SK-N-SH (cell line): Measurements from ENCODE around the gene CCR5. TPM values are rescaled to one million over a fixed set of nuclear protein-coding genes. Genes with fewer than 3 reads are reported as not detected.

Experiments
- CTCF ChIA-PET: fragments of 300-600, 350-600 bp; formaldehyde crosslinking; extraction: SDS; loops from one replicate; lab custom pipeline; 2021; lab: Yijun Ruan, JAX
- POLR2A ChIA-PET: fragments of 350-600 bp; sonication (Branson Sonifier 250); formaldehyde crosslinking; extraction: SDS; loops from one replicate; lab custom pipeline; 2020; ENCODE audit warnings: antibody characterized with exemption, inconsistent platforms; lab: Yijun Ruan, JAX
- DNase-seq: peaks from one replicate; pipeline ENCODE4 v3.0.0; 2012
- H2AFZ ChIP-seq: fragments of 200-600 bp; sonication (generic); 2 replicates; pipeline ENCODE4 v1.8.1; 2016; ENCODE audit warnings: antibody characterized with exemption, mild to moderate bottlenecking, low read depth
- H3F3A ChIP-seq: fragments of 200-600 bp; sonication (generic); replicated peaks from 2 replicates; pipeline ENCODE3; 2016; ENCODE audit warnings: antibody characterized with exemption, mild to moderate bottlenecking; ENCODE audit not compliant: insufficient read depth
- H3K27ac ChIP-seq, 2 experiments: fragments of 200-500 bp in 1 of 2; fragments of 200-600 bp in 1 of 2; sonication (Bioruptor generic) in 1 of 2; sonication (generic), shearing (Covaris generic) in 1 of 2; 2 replicates each; pipeline versions ENCODE4 v1.5.1 to v1.6.1; 2014 to 2016; ENCODE audit warnings: low read depth in 2 of 2, inconsistent platforms in 1 of 2, low read length in 1 of 2, mild to moderate bottlenecking in 1 of 2, mixed read lengths in 1 of 2
- H3K27me3 ChIP-seq: fragments of 200-600 bp; sonication (generic), shearing (Covaris generic); 2 replicates; pipeline ENCODE4 v1.6.1; 2016; ENCODE audit warnings: mixed run types; ENCODE audit not compliant: insufficient read depth
- H3K36me3 ChIP-seq, 2 experiments: fragments of 200-500 bp in 1 of 2; fragments of 200-600 bp in 1 of 2; sonication (Bioruptor generic) in 1 of 2; sonication (generic) in 1 of 2; replicated peaks in 1 of 2; 2 replicates each; pipeline versions ENCODE3 to v1.5.1; 2014 to 2016; ENCODE audit warnings: low read length in 1 of 2, mild to moderate bottlenecking in 1 of 2; ENCODE audit not compliant: insufficient read depth in 2 of 2, control insufficient read depth in 1 of 2
- H3K4me1 ChIP-seq, 2 experiments: fragments of 200-500 bp in 1 of 2; fragments of 200-600 bp in 1 of 2; sonication (Bioruptor generic) in 1 of 2; sonication (generic), shearing (Covaris generic) in 1 of 2; 2 replicates each; pipeline versions ENCODE4 v1.5.1 to v1.6.1; 2014 to 2016; ENCODE audit warnings: low read depth in 1 of 2, low read length in 1 of 2, mixed run types in 1 of 2; ENCODE audit not compliant: insufficient read depth in 2 of 2, control insufficient read depth in 1 of 2
- H3K4me2 ChIP-seq: fragments of 200-600 bp; sonication (generic), shearing (Covaris generic); 2 replicates; pipeline ENCODE4 v1.6.1; 2017; ENCODE audit warnings: mixed run types
- H3K4me3 ChIP-seq, 2 experiments: fragments of 200-500 bp in 1 of 2; fragments of 200-600 bp in 1 of 2; sonication (Bioruptor generic) in 1 of 2; sonication (generic), shearing (Covaris generic) in 1 of 2; 2 replicates each; pipeline versions ENCODE4 v1.5.1 to v1.8.1; 2014 to 2016; ENCODE audit warnings: low read depth in 2 of 2, inconsistent platforms in 1 of 2, low read length in 1 of 2, mild to moderate bottlenecking in 1 of 2, mixed read lengths in 1 of 2, moderate library complexity in 1 of 2
- H3K79me2 ChIP-seq: fragments of 200-600 bp; sonication (generic); 2 replicates; pipeline ENCODE4 v1.8.1; 2017; ENCODE audit warnings: mild to moderate bottlenecking; ENCODE audit not compliant: insufficient read depth
- H3K9ac ChIP-seq: fragments of 200-600 bp; sonication (generic); 2 replicates; pipeline ENCODE4 v1.6.1; 2017; ENCODE audit warnings: mixed run types
- H3K9me2 ChIP-seq: fragments of 200-600 bp; sonication (generic); 2 replicates; pipeline ENCODE4 v1.6.1; 2017; ENCODE audit warnings: mixed run types
- H3K9me3 ChIP-seq: fragments of 200-600 bp; sonication (generic); 2 replicates; pipeline ENCODE4 v1.6.1; 2017; ENCODE audit warnings: mixed run types, mild to moderate bottlenecking, moderate library complexity
- H4K20me1 ChIP-seq: fragments of 200-600 bp; sonication (generic); 2 replicates; pipeline ENCODE4 v1.6.1; 2017; ENCODE audit warnings: mild to moderate bottlenecking, mixed run types; ENCODE audit not compliant: insufficient read depth
- CHD2 ChIP-seq: fragments of 150-350 bp; IDR thresholded peaks from 2 replicates; pipeline ENCODE4 v1.6.1; 2018; ENCODE audit warnings: low read length; ENCODE audit not compliant: partially characterized antibody
- EP300 ChIP-seq, 2 experiments: IDR thresholded peaks; 2 replicates each; pipeline versions ENCODE4 v1.4.0 to v1.6.1; 2012; ENCODE audit warnings: borderline replicate concordance in 1 of 2, low read depth in 1 of 2, low read length in 1 of 2
- EZH2phosphoT487 ChIP-seq: fragments of 200-600 bp; sonication (generic); IDR thresholded peaks from 2 replicates; pipeline ENCODE4 v1.6.1; 2017; ENCODE audit warnings: low read depth, mixed run types, mild to moderate bottlenecking, antibody characterized with exemption, moderate library complexity, borderline replicate concordance
- FOSL2 ChIP-seq: IDR thresholded peaks from 2 replicates; pipeline ENCODE4 v1.4.0; 2012; ENCODE audit warnings: low read depth, mild to moderate bottlenecking, moderate library complexity, borderline replicate concordance
- FOXJ3 ChIP-seq: sonication (generic); formaldehyde crosslinking; IDR thresholded peaks from 2 replicates; pipeline ENCODE4 v1.5.1; 2020; ENCODE audit warnings: mild to moderate bottlenecking, missing genetic modification reagents
- FOXM1 ChIP-seq: IDR thresholded peaks from 2 replicates; pipeline ENCODE4 v1.4.0; 2012; ENCODE audit warnings: low read depth, mild to moderate bottlenecking
- GABPA ChIP-seq: IDR thresholded peaks from 2 replicates; pipeline ENCODE4 v1.4.0; 2012; ENCODE audit warnings: low read depth, mild to moderate bottlenecking
- JUND ChIP-seq: IDR thresholded peaks from 2 replicates; pipeline ENCODE4 v1.4.0; 2012
- MEF2A ChIP-seq: IDR thresholded peaks from 2 replicates; pipeline ENCODE4 v1.4.0; 2012; ENCODE audit warnings: low read depth, borderline replicate concordance
- MXI1 ChIP-seq: IDR thresholded peaks from 2 replicates; pipeline ENCODE4 v1.6.1; 2012; ENCODE audit warnings: mild to moderate bottlenecking, low read depth, low read length, improper control_type of control experiment
- NFIC ChIP-seq: IDR thresholded peaks from 2 replicates; pipeline ENCODE4 v1.4.0; 2012; ENCODE audit warnings: borderline replicate concordance
- POLR2AphosphoS5 ChIP-seq: IDR thresholded peaks from 2 replicates; pipeline ENCODE4 v1.6.1; 2012; ENCODE audit warnings: low read depth, low read length
- RCOR1 ChIP-seq: fragments of 150-350 bp; IDR thresholded peaks from 2 replicates; pipeline ENCODE4 v1.6.1; 2017; ENCODE audit warnings: antibody characterized with exemption, low read length
- TAF1 ChIP-seq: IDR thresholded peaks from 2 replicates; pipeline ENCODE4 v1.6.1; 2012; ENCODE audit warnings: low read depth, mild to moderate bottlenecking, low read length, moderate library complexity, borderline replicate concordance
- WGBS: methylation state at CpG from one replicate; pipeline ENCODE4 v1.1.6; 2017; ENCODE audit warnings: low lambda C conversion rate; 5-methylcytosine and 5-hydroxymethylcytosine counted together
- polyA plus RNA-seq, 3 experiments: library from polyadenylated mRNA; depleted of rRNA; stranded (reverse); fragments of >200 nt; gene quantifications; 2 replicates each; pipeline ENCODE4 v1.2.3, GENCODE V29; 2012
- TF ChIP-seq, protein P1 (sequence below): IDR thresholded peaks from 2 replicates; pipeline ENCODE4; 2012
- TF ChIP-seq, protein P2 (sequence below): fragments of 150-350 bp; IDR thresholded peaks from 2 replicates; pipeline ENCODE4 v1.6.1; 2017; ENCODE audit warnings: antibody characterized with exemption, low read length, low read depth, borderline replicate concordance
- TF ChIP-seq, protein P3 (sequence below): fragments of 200-600 bp; sonication (generic); IDR thresholded peaks from 2 replicates; pipeline ENCODE4 v1.6.1; 2017; ENCODE audit warnings: antibody characterized with exemption, mild to moderate bottlenecking, moderate library complexity
- TF ChIP-seq, protein P4 (sequence below): fragments of 150-350 bp; IDR thresholded peaks from 2 replicates; pipeline ENCODE4 v1.6.1; 2016; ENCODE audit warnings: mild to moderate bottlenecking, low read depth, low read length

The CCR5 gene
- polyA plus RNA-seq, 1 of the 3 experiments (the other 2 are of a cell fraction): not detected

DNA sequence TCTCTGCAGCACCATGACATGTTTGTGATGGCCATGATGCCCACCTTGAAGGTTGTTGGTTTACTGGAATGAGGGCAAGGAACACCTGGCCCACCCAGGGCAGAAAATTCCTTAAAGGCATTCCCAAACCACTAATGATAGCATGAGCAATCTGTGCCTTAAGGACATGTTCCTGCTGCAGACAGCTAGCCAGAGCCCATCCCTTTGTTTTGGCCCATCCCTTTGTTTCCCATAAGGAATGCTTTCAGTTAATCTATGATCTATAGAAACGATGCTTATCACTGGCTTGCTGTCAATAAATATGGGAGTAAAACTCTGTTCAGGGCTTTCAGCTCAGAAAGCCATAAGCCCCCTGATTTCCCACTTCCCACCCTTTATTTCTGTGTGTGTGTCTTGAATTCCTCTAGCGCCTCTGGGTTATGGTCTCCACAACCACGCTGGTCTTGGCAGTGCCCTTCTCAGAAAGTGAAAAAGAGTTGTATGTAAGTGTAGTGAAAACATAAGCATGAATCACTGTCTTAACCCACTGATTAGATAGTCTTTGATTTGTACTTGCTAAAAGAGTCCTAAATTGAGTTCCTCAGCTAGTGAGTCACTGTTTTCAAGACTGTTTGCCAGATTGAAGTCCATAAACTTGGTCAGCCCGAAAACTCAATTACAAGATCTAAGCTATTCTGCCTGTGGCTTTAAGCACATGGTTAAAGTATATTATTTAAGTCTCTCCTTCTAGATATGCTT lies 35.8 kb upstream of the CCR5 start:
- no peaks in the 10 kb centered on the region for H3K79me2 ChIP-seq
- no peaks in the 10 kb centered on the region; the same call in 1 of the 2 replicates for H3K27me3 ChIP-seq
- H2AFZ ChIP-seq: no peak overlapping the region
- no peak for DNase-seq
- H3K9me3 ChIP-seq: no peaks in the 10 kb centered on the region
- no peak overlapping the region for H3K4me3 ChIP-seq
- CTCF ChIA-PET: no interaction called here
- H3K36me3 ChIP-seq: no peaks in the 10 kb centered on the region
- H4K20me1 ChIP-seq: no peaks in the 10 kb centered on the region
- no peaks in the 10 kb centered on the region for H3F3A ChIP-seq
- POLR2A ChIA-PET: no interaction called here
- 9% methylated on average over 4 of the region's 4 CpGs for WGBS
- H3K4me2 ChIP-seq: no peak overlapping the region
- no peaks in the 10 kb centered on the region for H3K4me1 ChIP-seq
- TF ChIP-seq MXI1 (no peak), CHD2 (no peak), POLR2AphosphoS5 (no peak), RCOR1 (no peak), GABPA (no peak), FOXM1 (no peak), MEF2A (no peak), EP300 (IDR thresholded peaks at IDR 0.05; ENCODE audit: borderline replicate concordance in 1 of 2, low read depth in 1 of 2, low read length in 1 of 2) (no peak), FOXJ3 (CRISPR knock-in tag) (no peak)
- TF ChIP-seq, protein P1, sequence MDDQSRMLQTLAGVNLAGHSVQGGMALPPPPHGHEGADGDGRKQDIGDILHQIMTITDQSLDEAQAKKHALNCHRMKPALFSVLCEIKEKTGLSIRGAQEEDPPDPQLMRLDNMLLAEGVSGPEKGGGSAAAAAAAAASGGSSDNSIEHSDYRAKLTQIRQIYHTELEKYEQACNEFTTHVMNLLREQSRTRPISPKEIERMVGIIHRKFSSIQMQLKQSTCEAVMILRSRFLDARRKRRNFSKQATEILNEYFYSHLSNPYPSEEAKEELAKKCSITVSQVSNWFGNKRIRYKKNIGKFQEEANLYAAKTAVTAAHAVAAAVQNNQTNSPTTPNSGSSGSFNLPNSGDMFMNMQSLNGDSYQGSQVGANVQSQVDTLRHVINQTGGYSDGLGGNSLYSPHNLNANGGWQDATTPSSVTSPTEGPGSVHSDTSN: no peak
- TF ChIP-seq, protein P2, sequence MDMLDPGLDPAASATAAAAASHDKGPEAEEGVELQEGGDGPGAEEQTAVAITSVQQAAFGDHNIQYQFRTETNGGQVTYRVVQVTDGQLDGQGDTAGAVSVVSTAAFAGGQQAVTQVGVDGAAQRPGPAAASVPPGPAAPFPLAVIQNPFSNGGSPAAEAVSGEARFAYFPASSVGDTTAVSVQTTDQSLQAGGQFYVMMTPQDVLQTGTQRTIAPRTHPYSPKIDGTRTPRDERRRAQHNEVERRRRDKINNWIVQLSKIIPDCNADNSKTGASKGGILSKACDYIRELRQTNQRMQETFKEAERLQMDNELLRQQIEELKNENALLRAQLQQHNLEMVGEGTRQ: no peak
- TF ChIP-seq, protein P3, sequence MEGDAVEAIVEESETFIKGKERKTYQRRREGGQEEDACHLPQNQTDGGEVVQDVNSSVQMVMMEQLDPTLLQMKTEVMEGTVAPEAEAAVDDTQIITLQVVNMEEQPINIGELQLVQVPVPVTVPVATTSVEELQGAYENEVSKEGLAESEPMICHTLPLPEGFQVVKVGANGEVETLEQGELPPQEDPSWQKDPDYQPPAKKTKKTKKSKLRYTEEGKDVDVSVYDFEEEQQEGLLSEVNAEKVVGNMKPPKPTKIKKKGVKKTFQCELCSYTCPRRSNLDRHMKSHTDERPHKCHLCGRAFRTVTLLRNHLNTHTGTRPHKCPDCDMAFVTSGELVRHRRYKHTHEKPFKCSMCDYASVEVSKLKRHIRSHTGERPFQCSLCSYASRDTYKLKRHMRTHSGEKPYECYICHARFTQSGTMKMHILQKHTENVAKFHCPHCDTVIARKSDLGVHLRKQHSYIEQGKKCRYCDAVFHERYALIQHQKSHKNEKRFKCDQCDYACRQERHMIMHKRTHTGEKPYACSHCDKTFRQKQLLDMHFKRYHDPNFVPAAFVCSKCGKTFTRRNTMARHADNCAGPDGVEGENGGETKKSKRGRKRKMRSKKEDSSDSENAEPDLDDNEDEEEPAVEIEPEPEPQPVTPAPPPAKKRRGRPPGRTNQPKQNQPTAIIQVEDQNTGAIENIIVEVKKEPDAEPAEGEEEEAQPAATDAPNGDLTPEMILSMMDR: no peak
- no peaks in the 10 kb centered on the region for H3K9me2 ChIP-seq
- H3K9ac ChIP-seq: no peak overlapping the region
- no peak overlapping the region for H3K27ac ChIP-seq

DNA sequence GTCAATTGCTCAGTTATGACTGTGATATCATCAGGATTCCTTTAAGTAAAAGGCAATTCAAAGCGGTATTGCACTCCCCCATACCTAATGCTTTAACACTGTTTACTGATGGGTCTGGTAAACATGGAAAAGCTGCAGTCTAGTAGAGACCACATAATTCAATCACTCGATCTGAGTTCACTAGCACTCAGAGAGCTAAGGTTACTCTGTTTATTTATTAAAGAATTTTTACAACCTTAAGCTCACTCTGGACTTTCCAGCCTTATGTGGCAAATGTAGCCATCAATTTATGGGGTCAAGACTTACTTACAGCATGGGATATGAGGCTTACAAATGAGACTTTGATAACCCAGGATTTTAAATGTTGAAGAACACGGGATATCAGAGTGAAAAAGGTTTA lies 35.2 kb upstream of the CCR5 start:
- DNase-seq: no peak
- Histone ChIP-seq H3K36me3 (no peaks in the 10 kb centered on the region), H4K20me1 (no peaks in the 10 kb centered on the region), H3K9me2 (no peaks in the 10 kb centered on the region), H3K9me3 (no peaks in the 10 kb centered on the region), H3K9ac (no peak overlapping the region), H3F3A (no peaks in the 10 kb centered on the region), H3K4me3 (no peak overlapping the region), H3K4me1 (no peaks in the 10 kb centered on the region), H3K4me2 (no peak overlapping the region), H3K27ac (no peak overlapping the region), H3K27me3 (no peaks in the 10 kb centered on the region; the same call in 1 of the 2 replicates), H3K79me2 (no peaks in the 10 kb centered on the region), H2AFZ (no peak overlapping the region)
- POLR2A ChIA-PET: no interaction called here
- 2% methylated on average over 3 of the region's 3 CpGs for WGBS
- CTCF ChIA-PET: no interaction called here
- TF ChIP-seq TAF1 (no peak), EZH2phosphoT487 (no peak), MXI1 (no peak), FOXM1 (no peak), JUND (no peak), NFIC (no peak), FOSL2 (no peak)
- TF ChIP-seq, protein P2: no peak
- TF ChIP-seq, protein P4, sequence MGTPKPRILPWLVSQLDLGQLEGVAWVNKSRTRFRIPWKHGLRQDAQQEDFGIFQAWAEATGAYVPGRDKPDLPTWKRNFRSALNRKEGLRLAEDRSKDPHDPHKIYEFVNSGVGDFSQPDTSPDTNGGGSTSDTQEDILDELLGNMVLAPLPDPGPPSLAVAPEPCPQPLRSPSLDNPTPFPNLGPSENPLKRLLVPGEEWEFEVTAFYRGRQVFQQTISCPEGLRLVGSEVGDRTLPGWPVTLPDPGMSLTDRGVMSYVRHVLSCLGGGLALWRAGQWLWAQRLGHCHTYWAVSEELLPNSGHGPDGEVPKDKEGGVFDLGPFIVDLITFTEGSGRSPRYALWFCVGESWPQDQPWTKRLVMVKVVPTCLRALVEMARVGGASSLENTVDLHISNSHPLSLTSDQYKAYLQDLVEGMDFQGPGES: no peak
